Stimulated activated CD4-positive, alpha-beta T cell treated with anti-CD3 and anti-CD28 coated beads, Interleukin-4, amount 100 ng/mL, for 4 hours (primary cell): ENCODE results near the gene OR4A15.

Experiments used
- DNase-seq, 2 experiments: peaks; one replicate each; pipeline ENCODE4 v3.0.0-alpha.2; 2020

Gene OR4A15

DNA sequence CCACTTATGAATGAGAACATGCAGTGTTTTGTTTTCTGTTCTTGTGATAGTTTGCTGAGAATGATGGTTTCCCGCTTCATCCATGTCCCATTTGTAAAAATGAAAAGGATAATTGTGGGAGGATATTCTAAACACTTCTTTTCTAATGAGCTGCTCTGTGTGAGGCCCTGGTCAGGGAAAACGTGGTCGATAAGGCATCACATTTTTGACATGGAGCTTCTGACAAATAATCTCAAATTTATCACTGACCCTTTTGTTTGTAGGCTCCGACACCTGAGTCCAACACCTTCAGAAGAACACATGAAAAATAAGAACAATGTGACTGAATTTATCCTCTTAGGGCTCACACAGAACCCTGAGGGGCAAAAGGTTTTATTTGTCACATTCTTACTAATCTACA is at the start of gene OR4A15:
TSS of gene OR4A15 (plus strand) at position 301 of the 400 bp plus-strand sequence. CDS start at position 301, 0 bp downstream.
- no peak for DNase-seq

DNA sequence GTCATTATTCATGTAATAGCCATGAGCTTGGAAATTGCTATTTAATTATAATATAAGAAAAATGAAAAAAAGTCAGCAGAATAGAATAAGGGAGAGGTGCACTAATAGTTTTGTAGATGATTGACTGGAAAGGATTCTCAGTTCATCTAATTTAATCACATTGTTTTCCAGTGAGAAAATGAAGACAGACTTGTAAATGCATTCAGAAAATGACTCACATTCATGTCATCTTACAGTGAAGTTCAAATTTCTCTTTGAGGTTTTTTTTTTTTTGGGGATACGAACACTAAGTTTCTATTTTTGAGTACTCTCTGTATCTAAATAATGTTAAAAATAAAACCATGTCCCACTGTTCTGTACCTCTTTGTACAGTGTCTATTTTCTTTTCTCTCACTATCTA is 43.3 kb upstream of the OR4A15 start:
- DNase-seq, result no peak

DNA sequence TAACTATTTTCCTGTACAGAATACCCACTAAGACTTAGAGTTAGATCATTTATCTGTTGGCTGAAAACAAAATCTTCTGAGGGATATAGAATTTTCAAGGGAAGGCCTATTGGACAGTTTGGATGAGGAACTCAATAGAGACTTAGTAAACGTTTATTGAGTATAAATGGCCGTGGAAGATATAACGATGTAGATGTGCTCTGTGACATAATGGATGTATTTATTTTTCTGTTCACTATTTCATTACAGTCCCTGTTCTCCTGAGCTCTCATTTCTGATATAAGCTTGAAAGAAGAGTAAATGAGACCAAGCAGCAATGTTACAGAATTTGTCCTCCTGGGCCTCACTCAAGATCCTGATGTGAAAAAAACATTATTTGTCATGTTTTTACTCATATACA is 24.9 kb upstream of the OR4A15 start, which contains the start of gene OR4A16:
TSS of gene OR4A16 (plus strand) at position 301 of the 400 bp plus-strand sequence. CDS start at position 301, 0 bp downstream.
- no peak for DNase-seq

DNA sequence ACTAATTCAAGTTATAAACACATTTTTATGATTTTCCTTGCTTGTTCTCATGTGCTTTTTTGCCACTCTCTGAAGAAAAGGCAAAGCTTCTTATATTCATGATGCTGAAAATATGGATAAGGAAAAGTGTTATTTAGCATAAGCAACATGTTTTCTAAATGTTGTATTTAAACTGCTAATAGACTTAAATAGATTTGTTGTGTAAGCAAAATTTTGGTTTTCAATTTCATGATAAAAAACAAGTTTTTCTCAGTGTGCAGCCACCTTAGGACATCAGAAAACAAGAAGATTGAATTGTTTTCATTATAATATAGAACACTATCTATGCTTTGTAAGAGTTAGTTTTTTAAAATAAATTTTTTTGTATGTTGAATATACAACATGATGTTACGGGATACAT is 22.5 kb upstream of the OR4A15 start:
- DNase-seq, result no peak

DNA sequence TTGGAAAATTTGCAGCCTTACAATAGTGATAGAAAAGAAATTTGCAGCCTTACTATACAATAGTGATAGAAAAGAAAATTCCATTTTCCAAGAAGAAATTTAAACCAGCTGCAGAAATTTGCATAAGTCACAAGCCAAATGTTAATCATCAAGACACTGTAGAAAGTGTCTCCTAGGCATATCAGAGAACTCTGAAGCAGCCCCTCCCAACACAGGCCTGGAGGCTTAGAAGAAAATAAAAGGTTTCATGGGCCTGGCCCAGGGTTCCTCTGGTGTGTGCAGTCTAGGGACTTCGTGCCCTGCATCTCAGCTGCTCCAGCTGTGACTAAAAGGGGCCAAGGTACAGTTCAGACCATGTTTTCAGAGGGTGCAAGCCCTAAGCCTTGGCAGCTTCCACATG is 18.7 kb upstream of the OR4A15 start:
- DNase-seq, result no peak

DNA sequence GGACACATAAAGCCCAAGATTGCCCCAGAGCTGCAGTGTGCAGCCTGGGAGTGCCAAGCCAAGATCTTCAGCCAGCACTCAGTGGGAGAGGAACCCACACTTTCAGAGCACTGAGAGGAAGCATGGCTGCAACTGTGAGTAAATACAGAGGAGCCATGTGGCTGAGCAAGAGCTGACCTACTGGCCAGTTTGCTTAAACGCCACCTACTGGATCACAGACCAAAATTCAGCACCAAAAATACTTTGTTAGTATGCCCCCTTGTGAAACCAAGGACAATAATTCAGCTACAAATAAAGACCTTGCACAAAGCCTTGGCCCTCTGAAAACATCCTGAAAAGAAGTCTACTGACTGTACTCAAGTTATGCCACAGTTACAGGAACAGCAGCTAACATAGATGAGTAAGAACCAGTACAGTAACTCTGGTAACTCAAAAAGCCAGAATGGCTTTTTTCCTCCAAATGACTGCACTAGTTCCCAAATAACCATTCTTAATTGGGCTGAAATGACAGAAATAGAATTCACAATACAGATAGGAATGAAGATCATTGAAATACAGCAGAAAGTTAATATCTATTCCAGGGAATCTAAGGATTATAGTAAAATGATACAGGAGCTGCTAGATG is 10.1 kb upstream of the OR4A15 start:
- no peak for DNase-seq

- no peak for DNase-seq
Observed at GRCh38 chr11:55401011-55401410, 33.2 kb downstream of the OR4A15 start.
